ENCODE results near the gene LTBP4.
"Not testable (repeated sequence)": the region's sequence is repeated elsewhere in the genome, so short reads cannot be mapped to it uniquely, and the experiment has no call there.

The LTBP4 gene

DNA sequence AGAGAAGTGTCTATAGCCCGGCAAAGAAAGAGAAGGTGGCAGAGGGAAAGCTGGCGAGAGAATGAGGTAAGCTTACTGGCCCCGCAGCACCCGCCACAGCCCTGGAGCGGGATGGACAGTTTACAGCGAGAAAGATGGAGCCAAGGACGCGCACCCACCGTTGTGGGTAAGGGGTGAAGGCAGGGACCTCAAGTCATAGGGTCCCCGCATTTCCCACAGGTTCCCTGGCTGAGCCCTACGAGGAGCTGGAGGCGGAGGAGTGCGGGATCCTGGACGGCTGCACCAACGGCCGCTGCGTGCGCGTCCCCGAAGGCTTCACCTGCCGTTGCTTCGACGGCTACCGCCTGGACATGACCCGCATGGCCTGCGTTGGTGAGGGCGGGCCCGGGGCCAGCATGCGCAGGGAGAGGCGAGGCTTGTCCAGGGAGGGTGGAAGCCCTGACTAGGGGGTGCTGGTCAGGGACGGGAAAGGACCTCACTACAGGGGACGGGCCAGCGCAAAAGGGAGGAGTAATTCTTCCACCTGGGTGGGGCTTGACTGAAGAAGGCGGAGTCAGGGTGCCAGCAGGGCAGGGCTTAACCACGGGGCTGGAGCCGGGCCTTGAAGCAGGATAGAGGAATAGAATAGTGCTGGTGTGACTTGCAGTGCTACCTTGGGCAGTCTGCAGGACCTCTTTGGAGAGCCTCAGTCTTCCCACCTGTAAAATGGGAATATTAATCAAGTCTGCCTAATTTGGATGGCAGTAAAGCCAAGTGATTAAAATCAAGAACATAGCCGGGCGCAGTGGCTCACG is 26.5 kb downstream of the LTBP4 start:
- DNase-seq (ENCODE audit: low read depth, low spot score): no peak

- DNase-seq (ENCODE audit: low read depth, low spot score): no peak
Observed at GRCh38 chr19:40629346-40629745, 28.2 kb downstream of the LTBP4 start.

- no peak for DNase-seq (ENCODE audit: low read depth, low spot score)
Observed at GRCh38 chr19:40630571-40631160, 29.5 kb downstream of the LTBP4 start.

DNA sequence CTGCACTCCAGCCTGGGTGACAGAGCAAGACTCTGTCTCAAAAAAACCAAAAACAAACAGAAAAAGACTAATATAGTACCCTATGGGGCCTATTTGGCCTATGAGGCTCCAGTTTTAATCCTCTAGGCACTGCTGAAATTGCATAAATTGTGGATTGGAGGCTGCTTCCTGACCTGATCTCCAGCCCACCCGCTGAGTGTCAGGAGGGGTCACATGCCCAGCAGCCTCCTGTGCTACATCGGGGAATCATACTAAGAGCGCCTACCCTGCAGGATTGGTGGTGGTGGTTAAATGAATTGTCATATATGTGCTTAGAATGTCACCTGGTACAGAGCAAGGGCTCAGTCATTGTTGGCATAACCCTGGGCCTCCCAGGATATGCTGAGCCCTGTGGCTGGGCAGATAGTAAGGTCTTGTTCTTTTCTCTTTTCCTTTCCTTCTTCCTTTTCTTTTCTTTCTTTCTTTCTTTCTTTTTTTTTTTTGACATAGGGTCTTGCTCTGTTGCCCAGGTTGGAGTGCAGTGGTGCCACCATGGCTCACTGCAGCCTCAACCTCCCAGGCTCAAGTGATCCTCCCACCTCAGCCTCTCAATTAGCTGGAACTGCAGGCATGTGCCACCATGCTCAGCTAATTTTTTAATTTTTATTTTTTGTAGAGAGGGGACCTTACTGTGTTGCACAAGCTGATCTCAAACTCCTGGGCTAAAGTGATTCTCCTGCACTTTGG is 31.3 kb downstream of the LTBP4 start:
- DNase-seq (ENCODE audit: low read depth, low spot score): no peak

- peak; percentile 69 for DNase-seq (ENCODE audit: low read depth, low spot score)
Observed at GRCh38 chr19:40633207-40633606, 32.0 kb downstream of the LTBP4 start.

GRCh38 chr19:40638327-40638726 is 37.2 kb downstream of the LTBP4 start:
- DNase-seq (ENCODE audit: low read depth, low spot score): no peak

DNA sequence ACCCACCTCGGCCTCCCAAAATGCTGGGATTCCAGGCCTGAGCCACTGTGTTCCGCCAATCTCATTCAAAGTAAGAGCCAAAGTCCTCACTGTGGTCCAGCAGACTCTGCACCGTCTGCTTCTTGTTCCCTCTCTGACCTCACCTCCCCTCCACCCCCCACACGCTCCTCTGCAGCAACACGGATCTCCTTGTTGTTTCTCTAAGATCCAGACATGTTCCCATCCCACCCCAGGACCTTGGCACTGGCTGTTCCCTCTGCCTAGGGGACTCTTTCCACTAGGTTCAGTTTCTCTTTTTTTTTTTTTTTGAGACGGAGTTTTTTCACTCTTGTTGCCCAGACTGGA is 38.4 kb downstream of the LTBP4 start:
- no peak for DNase-seq (ENCODE audit: low read depth, low spot score)

DNA sequence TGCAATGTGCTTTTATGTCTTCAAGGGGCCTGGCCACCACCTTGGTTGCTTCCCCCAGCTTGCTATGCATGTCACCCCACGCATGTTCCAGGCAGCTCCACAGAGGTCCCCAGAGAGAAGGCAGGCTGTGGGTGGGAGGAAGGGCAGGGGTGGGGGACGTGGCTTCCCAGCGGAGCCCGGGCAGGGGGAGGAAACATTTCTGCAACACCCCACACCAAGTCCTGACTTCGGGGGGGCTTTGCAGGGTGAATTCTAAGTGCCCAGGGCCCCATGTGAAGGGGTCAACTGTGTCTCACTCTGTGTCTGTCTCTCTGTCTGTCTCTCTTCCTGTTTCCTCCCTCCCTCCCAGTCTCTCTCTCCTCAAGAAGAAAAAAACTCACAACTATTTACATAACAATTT is 39.6 kb downstream of the LTBP4 start:
- no peak for DNase-seq (ENCODE audit: low read depth, low spot score)

DNA sequence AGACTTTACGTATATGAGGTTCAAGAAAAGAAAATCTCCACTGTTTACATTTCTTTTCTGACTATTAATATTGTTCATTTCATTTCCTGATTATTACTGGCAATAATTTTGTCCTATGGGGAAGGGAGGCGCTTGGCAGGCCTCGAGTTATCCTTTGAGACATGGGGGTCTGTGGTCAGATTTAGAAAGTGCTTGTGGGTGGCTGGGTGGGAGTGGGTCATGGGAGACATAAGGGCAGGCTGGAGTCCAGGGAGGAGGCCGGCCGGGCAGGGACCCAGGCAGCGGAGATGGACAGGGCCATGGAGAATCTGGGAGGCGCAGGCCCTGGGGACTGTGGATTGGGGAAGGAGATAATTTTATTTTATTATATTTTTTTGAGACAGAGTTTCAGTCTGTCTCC is 40.1 kb downstream of the LTBP4 start:
- no peak for DNase-seq (ENCODE audit: low read depth, low spot score)

- DNase-seq (ENCODE audit: low read depth, low spot score): no peak
Observed at GRCh38 chr19:40642051-40642706, 41.0 kb downstream of the LTBP4 start.

- DNase-seq (ENCODE audit: low read depth, low spot score): no peak
Observed at GRCh38 chr19:40642757-40643305, 41.7 kb downstream of the LTBP4 start.

DNA sequence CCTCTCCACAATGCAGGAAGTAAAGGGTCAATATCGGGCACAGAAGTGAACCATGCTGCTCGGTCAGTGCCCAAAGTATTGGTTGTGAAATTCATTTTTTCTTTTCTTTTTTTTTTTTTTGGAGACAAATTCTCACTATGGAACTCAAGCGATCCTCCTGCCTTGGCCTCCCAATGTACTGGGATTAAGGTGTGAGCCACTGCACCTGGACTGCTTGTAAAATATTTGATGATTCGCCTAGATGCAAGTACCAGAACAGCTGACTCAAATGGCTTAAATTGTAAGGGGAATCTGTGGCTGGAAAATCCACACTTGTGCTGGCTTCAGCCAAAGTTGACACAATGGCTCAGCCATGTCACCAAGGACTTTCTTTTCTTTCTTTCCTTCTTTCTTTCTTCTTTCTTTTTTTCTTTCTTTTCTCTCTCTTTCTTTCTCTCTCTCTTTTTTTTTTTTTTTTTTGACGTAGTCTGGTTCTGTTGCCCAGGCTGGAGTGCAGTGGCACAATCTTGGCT is 45.6 kb downstream of the LTBP4 start:
- peak; percentile 25 for DNase-seq (ENCODE audit: low read depth, low spot score)

GRCh38 chr19:40649903-40650675 is 48.9 kb downstream of the LTBP4 start:
- DNase-seq (ENCODE audit: low read depth, low spot score): not testable (repeated sequence)

DNA sequence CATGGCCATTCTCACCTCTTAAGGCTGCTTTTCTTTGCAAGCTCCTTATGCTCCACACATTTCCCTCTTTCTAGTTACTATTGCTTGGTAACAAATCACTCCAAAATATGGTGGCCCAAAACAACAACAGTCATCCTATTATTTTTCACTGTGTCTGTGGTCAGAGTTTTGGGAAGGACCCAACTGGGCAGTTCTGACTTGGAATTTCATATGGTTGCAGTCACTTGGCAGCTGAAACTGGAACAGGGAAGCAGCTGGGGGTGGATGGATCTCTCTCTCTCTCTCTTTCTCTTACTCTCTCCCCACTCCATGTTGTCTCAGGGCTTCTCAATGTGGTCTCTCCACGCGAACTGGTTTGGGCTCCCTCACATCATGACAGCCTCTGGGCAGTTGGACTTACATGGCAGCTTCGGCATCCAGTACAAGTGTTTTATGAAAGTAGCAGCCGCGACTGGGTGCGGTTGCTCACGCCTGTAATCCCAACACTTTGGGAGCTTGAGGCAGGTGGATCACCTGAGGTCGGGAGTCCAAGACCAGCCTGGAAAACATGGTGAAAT is 49.7 kb downstream of the LTBP4 start:
- DNase-seq (ENCODE audit: low read depth, low spot score): peak; percentile 79

- not testable (repeated sequence) for DNase-seq (ENCODE audit: low read depth, low spot score)
Observed at GRCh38 chr19:40652303-40652702, 51.1 kb downstream of the LTBP4 start.

- not testable (repeated sequence) for DNase-seq (ENCODE audit: low read depth, low spot score)
Observed at GRCh38 chr19:40655684-40656083, 54.5 kb downstream of the LTBP4 start.

GRCh38 chr19:40658031-40658430 is 56.9 kb downstream of the LTBP4 start:
- DNase-seq (ENCODE audit: low read depth, low spot score): no peak

GRCh38 chr19:40659116-40659515 is 57.9 kb downstream of the LTBP4 start:
- DNase-seq (ENCODE audit: low read depth, low spot score): no peak

DNA sequence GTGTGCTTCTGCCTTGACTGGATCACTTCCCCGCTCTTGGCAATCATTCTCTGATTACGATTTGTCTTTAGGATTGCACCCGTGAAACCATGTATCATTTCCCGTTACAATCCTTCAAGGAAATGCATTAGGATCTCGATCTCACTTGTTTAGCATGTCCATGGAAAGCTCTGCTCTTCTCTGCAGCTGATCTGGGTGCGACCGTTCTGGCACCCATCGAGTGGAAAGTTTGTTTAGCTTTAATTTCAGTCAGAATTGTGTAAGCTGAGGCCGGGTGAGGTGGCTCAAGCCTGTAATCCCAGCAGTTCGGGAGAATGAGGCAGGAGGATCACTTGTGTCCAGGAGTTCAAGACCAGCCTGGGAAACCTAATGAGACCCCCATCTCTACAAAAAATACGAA is 58.4 kb downstream of the LTBP4 start:
- no peak for DNase-seq (ENCODE audit: low read depth, low spot score)

GRCh38 chr19:40661616-40662015 is 60.4 kb downstream of the LTBP4 start:
- no peak for DNase-seq (ENCODE audit: low read depth, low spot score)

Measured in astrocyte of the hippocampus (primary cell).